Peyer's patch (tissue), 4 donors: ENCODE measurements around the gene BAG1.

Experiments
- POLR2A ChIP-seq, 2 donors: fragments of 450-650 bp; IDR thresholded peaks; one replicate each; pipeline ENCODE4 v1.5.1; 2017; ENCODE audit warnings: antibody characterized with exemption in 2 of 2, mild to moderate bottlenecking in 2 of 2, moderate library complexity in 2 of 2
- TF ChIP-seq, protein P1 (sequence below), 6 experiments: fragments of 450-650 bp in 4 of 6; fragments of 200-600 bp in 2 of 6; sonication (generic) in 1 of 6; IDR thresholded peaks; one replicate each; pipeline ENCODE4 v1.5.1; 2017 to 2019; ENCODE audit warnings: antibody characterized with exemption in 6 of 6, mild to moderate bottlenecking in 3 of 6, moderate library complexity in 1 of 6

DNA sequence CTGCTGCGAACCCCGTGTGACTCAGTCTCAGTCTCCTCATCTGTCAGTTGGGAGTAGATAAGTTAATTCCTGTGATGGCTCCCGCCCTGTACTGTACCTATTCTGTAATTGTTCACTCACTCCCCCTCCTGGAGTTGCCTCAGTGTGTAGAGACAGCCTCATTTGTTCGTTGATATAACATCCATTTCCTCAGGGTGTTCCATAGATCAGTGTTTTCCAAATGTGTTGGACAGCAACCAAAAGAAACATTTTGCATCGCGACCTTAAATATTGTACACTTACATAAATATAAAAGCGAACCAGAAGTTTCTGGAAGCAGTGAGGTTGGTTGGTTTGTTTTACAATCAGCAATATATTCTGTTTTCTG is 26.5 kb upstream of the BAG1 start:
- TF ChIP-seq POLR2A (IDR thresholded peaks at IDR 0.05): no peak
- TF ChIP-seq, protein P1, sequence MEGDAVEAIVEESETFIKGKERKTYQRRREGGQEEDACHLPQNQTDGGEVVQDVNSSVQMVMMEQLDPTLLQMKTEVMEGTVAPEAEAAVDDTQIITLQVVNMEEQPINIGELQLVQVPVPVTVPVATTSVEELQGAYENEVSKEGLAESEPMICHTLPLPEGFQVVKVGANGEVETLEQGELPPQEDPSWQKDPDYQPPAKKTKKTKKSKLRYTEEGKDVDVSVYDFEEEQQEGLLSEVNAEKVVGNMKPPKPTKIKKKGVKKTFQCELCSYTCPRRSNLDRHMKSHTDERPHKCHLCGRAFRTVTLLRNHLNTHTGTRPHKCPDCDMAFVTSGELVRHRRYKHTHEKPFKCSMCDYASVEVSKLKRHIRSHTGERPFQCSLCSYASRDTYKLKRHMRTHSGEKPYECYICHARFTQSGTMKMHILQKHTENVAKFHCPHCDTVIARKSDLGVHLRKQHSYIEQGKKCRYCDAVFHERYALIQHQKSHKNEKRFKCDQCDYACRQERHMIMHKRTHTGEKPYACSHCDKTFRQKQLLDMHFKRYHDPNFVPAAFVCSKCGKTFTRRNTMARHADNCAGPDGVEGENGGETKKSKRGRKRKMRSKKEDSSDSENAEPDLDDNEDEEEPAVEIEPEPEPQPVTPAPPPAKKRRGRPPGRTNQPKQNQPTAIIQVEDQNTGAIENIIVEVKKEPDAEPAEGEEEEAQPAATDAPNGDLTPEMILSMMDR (IDR thresholded peaks at IDR 0.05): peak in 2 of 6 experiments; percentile 10
